Lower lobe of right lung (tissue), 2 donors: ENCODE results near the gene CDC42BPB. TPM values are rescaled to one million over a fixed set of nuclear protein-coding genes. Genes with fewer than 3 reads are reported as not detected.
"Not testable (repeated sequence)": the region's sequence is repeated elsewhere in the genome, so short reads cannot be mapped to it uniquely, and the experiment has no call there.

Experiments used
- ATAC-seq, 2 donors: fragments of 200-7000 bp; cut with Tn5 transposase; one replicate each; pipeline ENCODE4 v1.9.1; 2020 to 2022; ENCODE audit warnings: mild to moderate bottlenecking in 2 of 2, moderate library complexity in 2 of 2
- DNase-seq: peaks from one replicate; pipeline ENCODE4 v3.0.0-alpha.2; 2020
- H3K27ac ChIP-seq: fragments of 200-600 bp; one replicate; pipeline ENCODE4 v1.8.0; 2022
- H3K27me3 ChIP-seq: fragments of 200-600 bp; one replicate; pipeline ENCODE4 v1.8.0; 2022; ENCODE audit warnings: low read depth
- H3K36me3 ChIP-seq: fragments of 200-600 bp; one replicate; pipeline ENCODE4 v1.8.0; 2022; ENCODE audit warnings: mild to moderate bottlenecking
- H3K4me1 ChIP-seq: fragments of 200-600 bp; one replicate; pipeline ENCODE4 v1.8.0; 2022
- H3K4me3 ChIP-seq: fragments of 200-600 bp; one replicate; pipeline ENCODE4 v1.8.0; 2022; ENCODE audit warnings: mild to moderate bottlenecking
- H3K9me3 ChIP-seq: fragments of 200-600 bp; one replicate; pipeline ENCODE4 v1.8.0; 2022
- CTCF ChIP-seq: fragments of 200-600 bp; IDR thresholded peaks from one replicate; pipeline ENCODE4 v1.8.0; 2022; ENCODE audit warnings: antibody characterized with exemption, mild to moderate bottlenecking
- intact Hi-C: fragments of 100-400 bp; cut with DNase I; formaldehyde crosslinking; loops from one replicate; pipeline ENCODE4 v1.11.0; 2022
- total RNA-seq: library from RNA; stranded (reverse); fragmentation: NEBNext Ultra II Directional; extraction: Animal tissue kit (Norgen Biotek cat#: 25700); gene quantifications from one replicate; pipeline ENCODE4 v1.2.1, GENCODE V29; 2021
- donor health status: DM: no; HTN: yes; CAD: no; lungs with severe emphysema.

The CDC42BPB gene
- total RNA-seq, 1 donor from 2014 or later = 114 TPM

GRCh38 chr14:103055695-103056094, 1.7 kb downstream of the CDC42BPB start:
- TF ChIP-seq CTCF = no peak
- H3K4me1 ChIP-seq = peaks cover 44% of the 10 kb centered on the region
- no peaks in the 10 kb centered on the region for H3K27me3 ChIP-seq
- H3K4me3 ChIP-seq = peak overlapping the region; percentile 99
- ATAC-seq (no peak), DNase-seq (no peak)
- H3K27ac ChIP-seq = peak overlapping the region; percentile 97
- intact Hi-C loops = no loop called here
- peaks cover 5% of the 10 kb centered on the region for H3K36me3 ChIP-seq
- no peaks in the 10 kb centered on the region for H3K9me3 ChIP-seq

GRCh38 chr14:103052407-103052806, 4.9 kb downstream of the CDC42BPB start:
- DNase-seq (peak; percentile 55), ATAC-seq (no peak)
- H3K27me3 ChIP-seq = no peaks in the 10 kb centered on the region
- no peak overlapping the region for H3K27ac ChIP-seq
- TF ChIP-seq CTCF = no peak
- intact Hi-C loops = no loop called here
- peaks cover 5% of the 10 kb centered on the region for H3K36me3 ChIP-seq
- H3K4me1 ChIP-seq = peaks cover 28% of the 10 kb centered on the region
- no peak overlapping the region for H3K4me3 ChIP-seq
- H3K9me3 ChIP-seq = no peaks in the 10 kb centered on the region

GRCh38 chr14:103050935-103051334, 6.4 kb downstream of the CDC42BPB start:
- no peaks in the 10 kb centered on the region for H3K9me3 ChIP-seq
- no peak overlapping the region for H3K4me3 ChIP-seq
- no peak for ATAC-seq
- H3K4me1 ChIP-seq = peaks cover 27% of the 10 kb centered on the region
- no peak for DNase-seq
- no peak for TF ChIP-seq CTCF
- H3K27me3 ChIP-seq = no peaks in the 10 kb centered on the region
- no peak overlapping the region for H3K27ac ChIP-seq
- peaks cover 5% of the 10 kb centered on the region for H3K36me3 ChIP-seq
- intact Hi-C loops = no loop called here

DNA sequence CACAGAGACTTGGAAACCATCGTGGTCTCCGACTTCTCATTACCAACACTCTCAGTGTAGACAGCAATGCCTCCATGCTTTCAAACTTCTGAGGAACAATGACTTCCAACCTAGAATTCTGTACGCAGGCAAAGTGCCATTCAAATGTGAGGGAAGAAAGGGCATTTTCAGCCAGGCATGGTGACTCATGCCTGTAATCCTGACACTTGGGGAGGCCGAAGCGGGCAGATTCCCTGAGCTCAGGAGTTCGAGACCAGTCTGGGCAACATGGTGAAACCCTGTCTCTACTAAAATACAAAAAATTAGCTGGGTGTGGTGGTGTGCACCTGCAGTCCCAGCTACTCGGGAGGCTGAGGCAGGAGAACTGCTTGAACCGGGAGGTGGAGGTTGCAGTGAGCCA, 9.9 kb downstream of the CDC42BPB start:
- H3K4me3 ChIP-seq, H3K27ac ChIP-seq, intact Hi-C loops, H3K36me3 ChIP-seq, ATAC-seq, H3K27me3 ChIP-seq, H3K9me3 ChIP-seq, DNase-seq: not testable (repeated sequence)
- peaks cover 32% of the 10 kb centered on the region for H3K4me1 ChIP-seq

DNA sequence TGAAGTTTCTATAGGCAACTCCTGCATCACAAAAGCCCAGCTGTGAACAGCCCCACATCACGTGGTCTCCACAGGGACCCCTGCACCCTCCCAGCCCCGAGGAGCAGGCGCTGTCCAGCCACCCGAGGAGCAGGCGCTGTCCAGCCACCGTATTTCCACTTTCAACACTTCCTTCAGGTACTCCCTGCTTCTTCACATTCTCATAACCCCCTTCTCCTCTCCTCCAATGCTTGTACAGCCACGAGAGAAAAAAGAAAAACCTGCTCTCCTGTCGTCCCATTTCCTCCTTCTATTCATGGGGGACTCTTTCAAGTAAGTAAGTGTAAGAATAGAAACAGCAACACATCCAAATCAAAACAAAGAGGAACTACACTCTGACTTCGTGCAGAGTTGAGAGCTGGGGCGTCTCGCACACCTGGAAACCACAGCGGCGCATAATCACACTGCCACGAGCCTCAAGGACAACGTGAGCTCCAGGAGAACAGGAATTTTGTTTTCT, 11.9 kb downstream of the CDC42BPB start:
- Histone ChIP-seq H3K4me1 (peaks cover 30% of the 10 kb centered on the region), H3K36me3 (peaks cover 21% of the 10 kb centered on the region), H3K9me3 (no peaks in the 10 kb centered on the region), H3K4me3 (no peak overlapping the region), H3K27me3 (no peaks in the 10 kb centered on the region), H3K27ac (no peak overlapping the region)
- intact Hi-C loops = no loop called here
- TF ChIP-seq CTCF = no peak
- ATAC-seq (peak; percentile 47 to 65), DNase-seq (no peak)

GRCh38 chr14:103043257-103044015, 13.9 kb downstream of the CDC42BPB start:
- Histone ChIP-seq H3K4me1 (peaks cover 30% of the 10 kb centered on the region), H3K9me3 (no peaks in the 10 kb centered on the region), H3K4me3 (no peak overlapping the region), H3K36me3 (peaks cover 21% of the 10 kb centered on the region), H3K27me3 (no peaks in the 10 kb centered on the region), H3K27ac (no peak overlapping the region)
- intact Hi-C loops = no loop called here
- no peak for DNase-seq
- no peak for TF ChIP-seq CTCF
- no peak for ATAC-seq
